Activated B cell treated with CpG ODN at 0.5 μM for 24 hours (primary cell): ENCODE data around the gene SPOCK3. TPM values are rescaled to one million over a fixed set of nuclear protein-coding genes. Genes with fewer than 3 reads are reported as not detected.

Experiments used
- ATAC-seq: fragments of 200-7000 bp; cut with Tn5 transposase; one replicate; pipeline ENCODE4 v1.10.0; 2021; ENCODE audit warnings: low read depth, mild to moderate bottlenecking, moderate library complexity
- CTCF ChIA-PET: fragments of 350-600 bp; sonication (Branson Sonifier 250); formaldehyde crosslinking; loops from one replicate; lab custom pipeline; 2021; ENCODE audit warnings: antibody characterized with exemption; lab: Charles Lee
- POLR2A ChIA-PET: fragments of 350-600 bp; sonication (Branson Sonifier 250); formaldehyde crosslinking; loops from one replicate; lab custom pipeline; 2021; ENCODE audit warnings: antibody characterized with exemption; lab: Charles Lee
- DNase-seq: peaks from one replicate; pipeline ENCODE4 v3.0.0; 2022
- H3K27ac Mint-ChIP-seq: one replicate; pipeline ENCODE4 v1.8.0; 2020; ENCODE audit warnings: mixed read lengths
- H3K27me3 Mint-ChIP-seq: one replicate; pipeline ENCODE4 v1.8.0; 2021; ENCODE audit warnings: mixed read lengths
- H3K36me3 Mint-ChIP-seq: one replicate; pipeline ENCODE4 v1.8.0; 2021; ENCODE audit warnings: low read depth, mixed read lengths
- H3K4me1 Mint-ChIP-seq: one replicate; pipeline ENCODE4 v1.8.0; 2021; ENCODE audit warnings: mixed read lengths
- H3K4me3 Mint-ChIP-seq: one replicate; pipeline ENCODE4 v1.8.0; 2020; ENCODE audit warnings: mild to moderate bottlenecking, mixed read lengths
- H3K9me3 Mint-ChIP-seq: one replicate; pipeline ENCODE4 v1.8.0; 2020; ENCODE audit warnings: mixed read lengths
- intact Hi-C: fragments of 100-400 bp; cut with micrococcal nuclease; formaldehyde crosslinking; loops from one replicate; pipeline ENCODE4 v1.15.1; 2024
- total RNA-seq: library from RNA; stranded (reverse); gene quantifications from 2 replicates; pipeline ENCODE4 v1.2.3, GENCODE V29; 2022
- TF ChIP-seq, protein P1 (sequence below): fragments of 200-600 bp; IDR thresholded peaks from one replicate; pipeline ENCODE4 v1.8.0; 2022; ENCODE audit warnings: antibody characterized with exemption, mild to moderate bottlenecking

Gene SPOCK3
- total RNA-seq, 1 donor from 2014 or later, result not detected

DNA sequence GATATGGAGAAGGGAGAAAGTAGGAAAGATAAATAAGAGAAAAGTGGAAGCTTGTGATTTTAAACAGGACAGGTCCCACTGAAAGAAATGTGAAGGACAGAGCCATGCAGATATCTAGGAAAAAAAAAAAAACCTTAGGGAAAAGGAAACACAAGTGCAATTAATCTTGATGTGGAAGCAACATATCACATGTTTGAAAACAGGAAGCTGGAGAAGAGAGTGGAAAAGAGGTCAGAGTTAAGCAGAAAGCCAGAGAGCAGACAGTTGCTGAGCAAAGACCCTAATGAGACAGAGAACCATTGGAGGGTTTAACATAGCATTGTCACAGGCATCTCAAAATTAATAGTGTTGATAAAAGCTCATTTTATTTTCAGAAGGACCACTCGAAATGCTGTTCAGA is 89.7 kb downstream of the SPOCK3 start:
- Mint-ChIP-seq H3K36me3 (no peaks in the 10 kb centered on the region), H3K4me3 (no peak overlapping the region), H3K4me1 (no peaks in the 10 kb centered on the region), H3K27me3 (no peaks in the 10 kb centered on the region), H3K27ac (no peak overlapping the region), H3K9me3 (peaks cover 2% of the 10 kb centered on the region)
- DNase-seq (no peak), ATAC-seq (no peak)
- ChIA-PET POLR2A (no interaction called here), CTCF (no interaction called here)
- TF ChIP-seq, protein P1, sequence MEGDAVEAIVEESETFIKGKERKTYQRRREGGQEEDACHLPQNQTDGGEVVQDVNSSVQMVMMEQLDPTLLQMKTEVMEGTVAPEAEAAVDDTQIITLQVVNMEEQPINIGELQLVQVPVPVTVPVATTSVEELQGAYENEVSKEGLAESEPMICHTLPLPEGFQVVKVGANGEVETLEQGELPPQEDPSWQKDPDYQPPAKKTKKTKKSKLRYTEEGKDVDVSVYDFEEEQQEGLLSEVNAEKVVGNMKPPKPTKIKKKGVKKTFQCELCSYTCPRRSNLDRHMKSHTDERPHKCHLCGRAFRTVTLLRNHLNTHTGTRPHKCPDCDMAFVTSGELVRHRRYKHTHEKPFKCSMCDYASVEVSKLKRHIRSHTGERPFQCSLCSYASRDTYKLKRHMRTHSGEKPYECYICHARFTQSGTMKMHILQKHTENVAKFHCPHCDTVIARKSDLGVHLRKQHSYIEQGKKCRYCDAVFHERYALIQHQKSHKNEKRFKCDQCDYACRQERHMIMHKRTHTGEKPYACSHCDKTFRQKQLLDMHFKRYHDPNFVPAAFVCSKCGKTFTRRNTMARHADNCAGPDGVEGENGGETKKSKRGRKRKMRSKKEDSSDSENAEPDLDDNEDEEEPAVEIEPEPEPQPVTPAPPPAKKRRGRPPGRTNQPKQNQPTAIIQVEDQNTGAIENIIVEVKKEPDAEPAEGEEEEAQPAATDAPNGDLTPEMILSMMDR, result no peak
- intact Hi-C loops, result no loop called here

DNA sequence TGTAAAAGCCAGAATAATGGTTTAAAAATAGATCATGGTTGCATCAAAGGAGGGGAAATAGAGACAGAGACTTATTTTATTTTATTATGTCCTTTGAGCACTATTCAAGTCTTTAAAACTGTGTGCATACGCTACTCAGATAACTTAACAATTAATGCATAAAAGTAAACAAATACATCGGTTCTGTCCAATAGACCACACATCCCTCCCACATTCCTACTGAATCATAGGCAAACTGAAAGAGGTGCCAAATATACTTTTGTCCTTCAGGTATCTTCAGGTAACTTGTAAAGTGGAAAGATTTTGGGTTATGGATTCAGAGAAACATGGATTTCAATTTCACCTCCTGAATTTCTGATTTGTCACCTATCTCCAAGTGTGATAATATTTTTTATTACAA is 91.3 kb downstream of the SPOCK3 start:
- Mint-ChIP-seq H3K4me1 (no peaks in the 10 kb centered on the region), H3K36me3 (no peaks in the 10 kb centered on the region), H3K9me3 (peaks cover 2% of the 10 kb centered on the region), H3K27ac (no peak overlapping the region), H3K4me3 (no peak overlapping the region), H3K27me3 (no peaks in the 10 kb centered on the region)
- CTCF ChIA-PET, result no interaction called here
- TF ChIP-seq, protein P1, result no peak
- POLR2A ChIA-PET, result no interaction called here
- DNase-seq, result no peak
- no peak for ATAC-seq
- intact Hi-C loops, result no loop called here

DNA sequence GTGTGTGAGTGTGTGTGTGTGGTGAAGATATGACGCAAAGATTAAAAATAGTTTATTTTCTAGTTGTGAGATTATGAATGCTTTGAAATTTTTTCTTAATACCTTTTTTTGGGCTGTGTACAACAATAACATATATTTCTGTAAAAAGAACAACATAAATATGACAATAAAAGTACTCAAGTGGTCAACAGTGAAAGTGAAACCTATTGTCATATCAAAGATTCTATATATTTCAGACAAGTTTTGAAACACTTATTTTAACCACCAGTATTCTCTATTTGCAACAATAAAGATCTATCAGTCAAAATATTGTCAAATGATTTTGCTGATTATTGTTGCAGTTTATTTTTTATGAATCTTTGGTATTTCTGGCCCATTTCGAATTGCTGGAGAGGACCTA is 98.0 kb downstream of the SPOCK3 start:
- Mint-ChIP-seq H3K27ac (no peak overlapping the region), H3K9me3 (no peaks in the 10 kb centered on the region), H3K27me3 (no peaks in the 10 kb centered on the region), H3K4me1 (no peaks in the 10 kb centered on the region), H3K4me3 (no peak overlapping the region), H3K36me3 (no peaks in the 10 kb centered on the region)
- CTCF ChIA-PET, result no interaction called here
- POLR2A ChIA-PET, result no interaction called here
- TF ChIP-seq, protein P1, result no peak
- no peak for DNase-seq
- ATAC-seq, result no peak
- intact Hi-C loops, result no loop called here

DNA sequence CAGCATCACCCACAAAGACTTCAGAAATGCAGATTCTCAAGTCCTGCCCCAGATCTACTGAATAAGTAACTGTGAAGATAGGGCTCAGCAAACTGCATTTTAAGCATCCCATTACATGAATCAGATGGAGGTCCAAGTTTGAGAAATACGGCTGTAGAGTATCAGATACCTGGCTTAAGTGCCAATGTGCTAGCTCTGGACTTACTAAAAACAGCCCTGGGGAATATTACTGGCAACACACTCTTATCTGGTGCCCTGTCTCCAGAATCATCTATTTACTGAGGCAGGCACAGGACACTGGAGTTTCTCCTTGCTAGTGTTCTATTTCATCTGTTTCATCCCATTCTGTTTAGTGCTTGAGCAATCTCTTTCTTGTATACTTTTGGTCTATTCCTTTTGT is 105.1 kb downstream of the SPOCK3 start:
- Mint-ChIP-seq H3K27ac (no peak overlapping the region), H3K4me1 (no peaks in the 10 kb centered on the region), H3K27me3 (no peaks in the 10 kb centered on the region), H3K9me3 (no peaks in the 10 kb centered on the region), H3K4me3 (no peak overlapping the region), H3K36me3 (no peaks in the 10 kb centered on the region)
- ATAC-seq (no peak), DNase-seq (no peak)
- TF ChIP-seq, protein P1, result no peak
- intact Hi-C loops, result no loop called here
- CTCF ChIA-PET, result no interaction called here
- POLR2A ChIA-PET, result no interaction called here

DNA sequence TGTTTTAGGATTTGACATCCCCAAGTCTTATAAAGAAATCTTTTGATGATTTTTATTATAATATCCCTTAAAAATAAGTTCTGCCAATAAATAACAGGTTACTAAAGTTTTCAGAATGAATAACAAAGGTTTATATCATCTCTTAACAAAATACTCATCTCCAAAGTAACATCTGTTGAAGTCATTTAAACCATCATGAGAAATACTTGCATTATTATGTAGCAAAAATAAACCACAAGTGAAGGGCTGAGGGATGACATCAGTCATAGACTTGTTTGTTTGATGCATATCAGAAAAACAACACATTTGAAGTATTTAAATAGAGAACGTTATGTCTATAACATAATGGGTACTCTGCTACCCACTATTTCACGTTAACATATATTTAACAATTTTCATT is 114.9 kb downstream of the SPOCK3 start:
- no peaks in the 10 kb centered on the region for H3K36me3 Mint-ChIP-seq
- no peak overlapping the region for H3K27ac Mint-ChIP-seq
- TF ChIP-seq, protein P1, result no peak
- H3K4me3 Mint-ChIP-seq, result no peak overlapping the region
- no peaks in the 10 kb centered on the region for H3K9me3 Mint-ChIP-seq
- no peak for DNase-seq
- CTCF ChIA-PET, result no interaction called here
- POLR2A ChIA-PET, result no interaction called here
- H3K27me3 Mint-ChIP-seq, result no peaks in the 10 kb centered on the region
- intact Hi-C loops, result no loop called here
- ATAC-seq, result no peak
- no peaks in the 10 kb centered on the region for H3K4me1 Mint-ChIP-seq
